Activated gamma-delta T cell (primary cell): ENCODE measurements around the gene KAZN.
"Not testable (repeated sequence)": the region's sequence is repeated elsewhere in the genome, so short reads cannot be mapped to it uniquely, and the experiment has no call there.

Experiments
- DNase-seq: peaks from one replicate; lab custom pipeline; 2025; lab: John Stamatoyannopoulos, UW

Gene KAZN

DNA sequence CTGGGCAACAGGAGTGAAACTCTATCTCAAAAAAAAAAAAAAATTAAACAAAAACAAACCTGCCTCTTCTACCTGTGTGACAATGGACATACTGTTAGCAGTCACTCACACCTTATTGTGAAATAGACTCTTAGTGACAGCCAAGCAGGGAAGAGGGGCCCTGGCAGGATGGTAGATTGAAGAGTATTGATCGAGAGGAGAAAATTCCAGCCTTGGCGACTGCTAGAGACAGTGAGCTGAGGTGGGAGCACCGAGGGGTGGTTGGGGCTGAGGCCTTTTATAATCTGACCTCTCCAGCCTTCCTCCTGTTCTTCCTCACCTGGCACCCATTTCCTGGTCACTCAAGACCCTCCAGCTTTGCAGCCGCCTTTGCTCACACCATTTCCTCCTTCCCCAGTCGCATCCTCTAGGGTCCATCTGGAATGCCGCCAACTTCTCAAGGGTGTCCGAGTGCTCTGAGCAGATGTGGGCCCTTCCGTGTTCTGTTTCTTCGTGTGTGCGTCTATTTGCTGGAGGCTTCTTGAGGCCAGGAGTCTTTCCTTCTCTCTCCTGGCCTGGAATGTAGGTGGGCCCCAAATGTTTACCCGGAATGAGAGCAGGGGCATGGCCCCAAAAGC is 358.2 kb downstream of the KAZN start:
- DNase-seq, result no peak

DNA sequence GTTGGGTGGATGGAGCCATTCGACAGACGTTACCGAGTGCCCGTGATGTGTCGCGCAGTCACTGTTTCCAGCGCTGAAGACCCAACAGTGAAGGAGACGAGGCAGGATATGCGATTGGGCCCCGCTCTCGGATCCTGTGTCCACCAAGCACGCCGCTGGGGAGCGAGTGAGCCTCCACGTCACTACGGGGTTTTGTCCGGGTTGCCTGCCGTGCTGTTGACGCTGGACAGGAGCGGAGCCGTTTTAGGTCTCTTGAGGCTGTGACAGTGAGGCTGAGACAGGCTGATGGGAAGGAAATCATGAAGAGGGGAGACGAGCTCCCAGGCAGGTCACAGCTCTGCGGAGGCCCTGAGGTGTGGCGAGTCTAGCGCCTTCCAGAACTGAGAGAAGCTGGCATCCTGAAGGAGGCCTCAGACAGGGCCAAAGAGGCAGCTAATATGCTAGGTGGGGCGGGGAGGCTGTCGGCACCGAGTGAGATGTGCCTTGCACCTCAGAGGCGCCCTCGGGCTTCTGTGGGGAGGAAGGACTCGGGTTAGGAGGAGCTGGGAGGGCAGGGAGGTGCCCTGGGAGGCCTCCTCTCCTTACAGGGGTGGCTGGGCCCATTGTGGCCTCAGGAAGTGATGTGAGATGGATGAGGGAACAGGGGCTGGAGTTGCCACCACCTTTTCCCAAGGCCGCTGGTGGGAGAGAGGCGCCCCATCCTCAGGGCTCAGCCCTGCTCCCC is 359.1 kb downstream of the KAZN start:
- no peak for DNase-seq

DNA sequence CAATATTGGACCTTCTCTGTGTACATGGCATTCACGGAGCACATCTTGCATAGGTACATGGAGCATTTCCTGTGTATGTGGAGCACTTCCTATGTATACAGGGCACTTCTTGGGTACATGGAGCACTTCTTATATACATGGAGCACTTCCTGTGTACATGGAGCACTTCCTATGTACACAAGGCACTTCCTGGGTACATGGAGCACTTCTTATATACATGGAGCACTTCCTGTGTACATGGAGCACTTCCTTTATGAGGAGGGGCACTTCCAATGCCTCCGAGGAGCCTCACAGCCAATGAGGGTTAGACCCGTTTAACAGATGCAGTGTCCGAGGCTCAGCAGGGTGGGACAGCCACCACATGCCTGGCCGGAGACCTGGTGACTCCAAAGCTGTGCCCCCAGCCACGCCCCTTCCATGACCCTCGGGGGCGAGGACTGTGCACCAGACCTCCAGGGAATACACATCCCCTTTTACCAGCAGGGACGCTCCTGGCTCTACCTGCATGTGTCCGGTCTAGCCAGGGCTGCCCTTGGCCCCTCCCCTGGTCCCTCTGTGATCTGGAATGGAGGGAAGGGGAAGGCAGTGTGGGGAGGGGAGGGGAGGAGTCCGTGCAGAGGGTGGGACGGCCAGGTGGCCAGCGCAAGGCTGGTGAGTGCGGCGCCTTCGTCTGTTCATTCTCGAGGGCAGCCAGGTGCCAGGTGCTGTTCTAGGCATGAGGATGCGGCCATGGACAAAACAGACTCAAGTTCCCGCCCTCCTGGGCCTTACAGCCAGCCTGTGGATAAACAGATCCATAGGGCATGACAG is 360.0 kb downstream of the KAZN start:
- DNase-seq, result no peak

DNA sequence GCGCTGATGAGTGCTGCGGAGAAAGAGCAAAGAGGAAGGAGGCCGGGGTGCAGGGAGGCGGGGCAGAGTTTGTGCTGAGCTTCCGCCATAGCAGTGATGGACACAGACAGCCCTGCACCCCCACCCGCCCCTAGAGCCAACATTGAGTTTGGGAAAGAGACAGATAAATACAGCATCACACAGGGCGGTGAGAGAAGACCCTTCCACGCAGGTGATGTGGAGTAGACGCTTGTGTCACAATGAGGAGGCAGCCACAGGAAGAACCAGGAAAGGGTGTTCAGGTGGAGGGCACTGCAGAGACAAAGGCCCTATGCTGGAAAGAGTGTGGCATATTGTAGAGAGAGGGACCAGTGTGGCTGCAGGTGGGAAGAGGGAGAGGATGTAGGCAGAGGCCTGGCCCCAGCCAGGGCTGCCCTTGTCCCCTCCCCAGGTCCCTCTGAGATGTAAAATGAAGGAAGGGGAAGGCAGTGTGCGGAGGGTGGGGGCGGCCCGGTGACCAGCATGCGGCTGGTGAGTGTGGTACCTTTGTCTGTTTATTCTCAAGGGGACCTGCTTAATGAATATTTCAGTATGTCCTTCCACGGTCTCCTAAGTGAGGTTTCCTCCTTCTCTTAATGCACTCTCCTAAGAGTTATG is 360.7 kb downstream of the KAZN start:
- no peak for DNase-seq

DNA sequence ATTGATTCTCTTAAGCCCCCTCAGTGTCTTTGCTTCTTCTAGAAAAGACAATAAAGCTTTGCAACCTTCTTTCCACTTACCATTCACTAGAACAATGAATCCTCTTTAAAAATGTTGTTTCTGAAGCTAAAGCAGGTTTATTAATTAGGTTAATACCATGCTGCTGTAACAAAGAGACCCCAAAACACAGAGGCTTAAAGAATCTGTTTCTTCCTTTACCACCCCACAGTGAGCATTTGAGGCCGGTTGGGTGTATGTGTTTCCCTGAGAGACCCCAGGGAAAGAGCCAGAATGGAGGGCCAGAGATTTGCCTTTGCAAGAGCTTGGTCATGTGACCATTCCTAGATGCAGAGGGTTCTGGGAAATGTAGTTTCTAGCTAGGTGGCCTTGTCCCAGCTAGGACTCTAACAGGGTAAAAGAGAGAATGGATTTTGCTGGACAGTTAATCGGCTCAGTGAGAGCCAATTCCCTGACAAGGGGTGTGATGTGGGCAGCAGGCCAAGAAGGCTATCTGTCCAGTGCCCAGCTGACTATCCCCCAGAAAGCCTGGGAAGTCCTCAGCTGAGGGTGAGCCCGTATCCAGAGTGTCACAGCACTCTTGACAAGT is 363.3 kb downstream of the KAZN start:
- no peak for DNase-seq

DNA sequence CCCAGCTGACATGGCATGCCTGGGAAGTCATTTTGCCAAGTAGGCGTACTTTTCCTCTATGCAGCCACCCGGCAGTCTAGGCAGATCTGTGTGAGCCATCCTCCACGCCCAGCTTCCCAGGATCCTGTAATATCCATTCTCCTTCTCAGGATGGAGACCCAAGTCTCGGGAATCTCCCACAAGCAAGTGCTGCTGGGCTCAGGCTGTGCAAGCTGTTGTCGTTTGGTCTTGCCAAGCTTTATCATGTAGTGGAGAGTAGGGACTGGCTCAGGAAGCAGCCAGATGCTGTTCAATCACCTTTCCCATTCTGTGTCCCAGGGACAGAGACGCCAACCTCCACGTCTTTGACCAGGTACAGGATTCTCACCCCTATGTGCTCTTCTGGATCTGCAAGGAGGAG is 363.9 kb downstream of the KAZN start:
- DNase-seq, result no peak

DNA sequence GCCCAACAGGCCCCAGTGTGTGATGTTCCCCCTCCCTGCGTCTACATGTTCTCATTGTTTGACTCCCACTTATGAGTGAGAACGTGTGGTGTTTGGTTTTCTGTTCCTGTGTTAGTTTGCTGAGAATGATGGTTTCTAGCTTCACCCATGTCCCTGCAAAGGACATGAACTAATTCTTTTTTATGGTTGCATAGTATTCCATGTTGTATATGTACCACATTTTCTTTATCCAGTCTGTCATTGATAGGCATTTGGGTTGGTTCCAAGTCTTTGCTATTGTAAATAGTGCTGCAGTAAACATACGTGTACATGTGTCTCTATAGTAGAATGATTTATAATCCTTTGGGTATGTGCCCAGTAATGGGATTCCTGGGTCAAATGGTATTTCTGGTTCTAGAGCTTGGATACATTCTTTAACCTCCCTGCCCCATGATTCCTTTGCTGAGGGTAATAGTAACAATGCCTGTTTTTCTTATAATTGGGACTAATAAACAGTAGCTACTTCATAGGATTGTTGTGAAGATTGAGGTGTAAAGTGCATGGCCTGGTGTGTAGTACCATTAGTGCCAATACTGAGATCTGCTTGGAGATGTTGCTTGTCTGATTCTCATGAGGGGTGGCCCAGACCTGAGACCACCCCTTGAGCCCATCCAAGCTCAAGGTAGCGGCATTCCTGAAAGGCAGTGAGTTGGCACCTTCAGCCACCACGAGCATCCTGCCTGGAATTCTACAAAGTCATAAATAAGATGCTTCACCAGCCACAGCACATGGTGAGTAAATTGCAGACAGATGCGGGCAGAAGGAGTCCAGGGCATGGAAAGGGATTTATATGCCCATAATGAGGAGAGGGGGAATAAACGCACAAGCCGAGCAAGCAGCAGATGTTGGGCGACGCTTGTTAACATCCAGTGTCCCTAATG is 365.6 kb downstream of the KAZN start:
- DNase-seq, result not testable (repeated sequence)

DNA sequence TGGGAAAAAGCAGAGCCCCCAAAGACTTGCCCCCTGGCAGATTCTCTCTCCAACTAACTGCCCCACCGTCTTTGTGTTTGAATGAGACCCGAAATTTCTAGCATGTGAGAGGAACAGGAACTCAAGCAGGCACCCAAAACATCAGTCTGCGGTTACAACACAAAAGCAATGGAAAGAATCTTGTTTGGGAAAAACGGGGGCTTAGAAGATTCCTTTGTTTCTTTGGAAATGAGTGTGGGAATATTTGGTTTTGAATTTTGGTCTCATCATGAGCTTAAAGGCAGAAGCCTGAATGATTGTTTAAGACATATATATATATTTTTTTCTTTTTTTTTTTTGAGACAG is 366.2 kb downstream of the KAZN start:
- no peak for DNase-seq

DNA sequence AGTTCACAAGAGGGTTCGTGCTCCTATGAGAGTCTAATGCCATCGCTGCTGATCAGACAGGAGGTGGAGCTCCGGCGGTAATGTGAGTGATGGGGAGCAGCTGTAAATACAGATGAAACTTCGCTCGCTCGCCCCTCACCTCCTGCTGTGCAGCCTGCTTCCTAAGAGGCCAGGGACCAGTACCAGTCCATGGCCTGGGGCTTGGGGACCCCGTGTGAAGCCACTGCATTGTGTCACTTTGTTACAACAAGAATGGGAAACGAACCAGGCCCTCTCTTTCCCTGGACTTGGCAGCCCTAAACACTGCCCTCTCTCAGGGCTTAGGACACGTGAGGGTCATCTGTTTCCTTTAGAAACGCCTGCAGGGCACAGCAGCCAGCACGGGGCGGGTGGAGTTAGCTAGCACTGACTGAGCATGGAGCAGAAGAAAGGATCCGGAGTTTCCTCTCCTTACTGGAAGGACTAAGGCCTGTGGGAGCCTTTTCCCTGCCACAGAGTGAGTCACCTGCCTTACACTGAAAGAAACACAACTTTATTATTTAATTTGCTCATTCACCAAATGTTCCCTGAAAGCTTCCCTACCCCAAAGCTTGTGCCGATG is 369.9 kb downstream of the KAZN start:
- DNase-seq, result no peak

DNA sequence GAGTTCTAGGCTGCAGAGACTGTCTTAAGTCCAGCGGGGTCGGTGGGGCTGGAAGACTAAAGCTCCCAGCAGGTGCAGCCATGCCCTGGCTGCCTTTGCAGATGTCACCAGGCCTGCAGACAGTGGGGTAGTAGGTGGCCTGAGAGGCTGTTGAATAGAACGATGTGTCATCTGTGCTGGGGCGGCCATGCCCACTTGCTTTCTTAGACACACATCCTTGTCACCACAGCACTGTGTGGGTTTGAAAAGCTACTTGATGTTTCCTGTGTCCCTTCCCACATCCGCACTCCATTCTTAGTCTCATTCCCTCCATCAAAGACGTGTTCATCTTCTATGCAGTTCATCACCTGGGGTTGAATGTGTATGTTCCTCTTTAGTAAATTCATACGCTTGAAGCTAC is 370.5 kb downstream of the KAZN start:
- DNase-seq, result no peak

DNA sequence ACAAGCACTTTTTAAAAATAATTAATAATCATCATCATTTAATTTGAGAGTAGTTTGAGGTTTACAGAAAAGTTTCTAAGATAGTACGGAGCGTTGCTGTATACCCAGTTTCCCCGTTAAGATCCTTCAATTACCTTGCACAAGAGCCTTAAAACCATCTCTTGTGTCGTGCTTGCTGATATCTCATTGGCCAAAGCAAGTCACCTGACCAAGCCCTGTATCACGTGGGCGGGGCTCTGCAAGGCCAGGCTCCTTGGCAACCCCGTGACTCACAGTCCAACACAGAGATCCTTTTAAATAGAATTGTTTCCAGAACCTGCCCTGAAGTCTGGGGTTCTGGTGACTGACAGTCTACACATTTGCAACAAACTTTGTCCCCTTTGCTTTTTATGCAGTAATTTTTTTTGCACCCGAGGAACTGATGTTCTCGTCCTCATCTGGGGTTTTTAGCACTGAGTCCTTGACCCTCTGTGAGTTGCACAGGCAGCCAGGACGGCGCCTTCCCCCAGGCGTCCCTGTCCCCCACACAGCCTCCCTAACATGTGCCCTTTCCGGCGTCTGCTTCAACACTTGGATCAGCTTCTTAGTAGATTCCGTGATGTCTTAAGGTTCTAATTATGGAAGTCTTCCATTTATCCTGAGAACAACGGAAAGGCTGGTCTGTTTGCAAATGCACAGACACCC is 371.8 kb downstream of the KAZN start:
- no peak for DNase-seq

DNA sequence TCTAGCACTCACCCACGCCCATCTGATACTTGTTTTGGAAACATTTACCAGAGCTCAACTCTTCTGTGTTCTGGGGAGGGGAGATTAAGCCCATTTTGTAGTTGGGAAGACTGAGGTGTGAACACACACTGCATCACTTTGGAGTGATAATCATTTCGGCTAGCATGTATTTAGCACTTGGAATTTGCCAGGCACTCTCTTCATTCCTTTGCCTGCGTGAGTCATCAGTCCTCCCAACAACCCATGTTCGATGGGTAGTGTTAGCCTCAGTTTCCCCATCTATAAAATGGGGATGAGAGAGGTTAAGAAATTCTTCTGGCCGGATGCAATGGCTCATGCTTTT is 372.3 kb downstream of the KAZN start:
- DNase-seq, result no peak

DNA sequence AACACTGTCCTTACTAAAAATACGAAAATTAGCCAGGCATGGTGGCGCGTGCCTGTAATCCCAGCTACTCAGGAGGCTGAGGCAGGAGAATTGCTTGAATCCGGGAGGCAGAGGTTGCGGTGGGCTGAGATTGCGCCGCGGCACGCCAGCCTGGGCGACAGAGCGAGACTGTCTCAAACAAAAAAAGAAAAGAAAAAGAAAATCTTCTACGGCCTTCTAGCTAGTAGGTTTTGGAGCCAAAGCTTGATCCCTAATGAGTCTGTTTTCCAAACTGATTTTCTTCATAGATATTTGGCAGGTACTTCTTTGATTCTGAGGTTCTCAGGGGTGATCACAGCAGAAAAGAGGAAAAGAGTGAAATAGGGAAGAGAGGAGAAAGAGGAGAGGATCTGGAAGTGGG is 372.7 kb downstream of the KAZN start:
- DNase-seq, result no peak

DNA sequence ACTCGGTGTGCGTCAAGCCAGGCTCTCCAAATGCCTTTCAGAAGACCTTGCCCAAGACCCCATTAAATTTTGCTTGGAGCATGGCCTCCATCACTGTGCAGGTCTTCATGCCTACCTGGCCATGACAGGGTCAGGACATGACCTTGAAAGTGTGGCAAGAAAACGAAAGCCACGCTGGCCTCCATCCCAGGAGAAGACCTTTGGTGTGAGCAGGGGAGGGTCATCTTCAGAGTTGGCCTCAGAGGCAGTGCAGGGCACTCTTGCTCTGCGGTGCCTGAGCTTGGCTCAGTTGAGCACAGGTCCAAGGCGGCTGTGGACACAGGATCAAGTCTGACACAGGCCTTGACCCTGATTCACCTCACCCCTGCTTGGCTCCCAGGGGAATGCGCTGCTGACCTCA is 373.6 kb downstream of the KAZN start:
- no peak for DNase-seq

DNA sequence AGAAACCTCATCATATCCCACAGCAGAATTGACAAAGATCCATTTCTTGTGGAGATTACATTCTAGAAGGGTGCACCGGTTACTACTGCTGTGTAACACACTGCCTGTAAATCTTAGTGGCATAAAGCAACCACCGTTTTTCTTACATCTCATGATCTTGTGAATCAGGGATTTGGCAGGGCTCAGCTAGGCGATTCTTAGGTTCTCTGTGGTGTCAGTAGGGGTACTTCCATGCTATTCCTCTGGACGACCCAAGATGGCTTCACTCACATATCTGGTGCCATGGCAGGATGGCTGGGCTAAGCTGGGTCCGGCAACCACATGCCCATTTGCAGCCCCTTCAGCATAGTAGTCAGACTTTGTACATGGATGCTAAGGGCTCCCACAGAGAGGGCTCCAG is 375.3 kb downstream of the KAZN start:
- DNase-seq, result no peak

DNA sequence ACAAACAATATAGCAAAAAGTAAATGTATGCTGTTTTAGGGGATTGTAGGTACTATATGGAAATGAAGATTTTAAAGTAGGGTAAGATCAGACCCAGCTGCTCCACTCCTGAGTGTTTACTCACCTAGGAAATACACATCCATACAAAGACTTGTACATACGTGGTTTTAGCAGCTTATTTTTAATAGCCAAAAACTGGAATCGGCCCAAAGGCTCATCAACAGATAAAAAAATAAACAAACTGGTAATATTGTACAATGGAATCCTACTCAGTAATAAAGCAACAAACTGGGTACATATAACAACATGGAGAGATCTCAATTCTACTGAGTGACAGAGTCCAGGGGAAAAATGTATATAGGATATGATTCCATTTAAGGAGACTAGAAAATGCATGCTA is 375.9 kb downstream of the KAZN start:
- no peak for DNase-seq

DNA sequence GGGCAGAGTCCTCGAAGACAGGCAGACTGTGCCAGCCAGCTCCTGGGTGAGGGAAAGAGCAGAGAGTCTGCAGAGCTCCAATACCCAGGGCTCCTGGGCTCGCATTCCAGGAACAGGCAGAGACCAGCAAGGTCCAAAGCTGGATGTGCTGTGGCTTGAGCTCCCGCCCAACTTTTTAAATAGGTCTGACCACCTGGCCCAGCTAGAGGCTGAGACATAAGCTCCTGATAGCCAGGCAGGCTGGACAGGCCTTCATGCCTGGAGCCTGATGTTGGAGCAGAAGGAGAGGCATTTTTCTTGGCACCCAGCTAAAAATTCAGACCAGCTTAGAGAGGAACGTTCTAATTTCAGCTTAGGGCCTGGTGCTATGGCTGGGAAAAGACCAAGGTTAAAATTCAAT is 376.6 kb downstream of the KAZN start:
- DNase-seq, result no peak

DNA sequence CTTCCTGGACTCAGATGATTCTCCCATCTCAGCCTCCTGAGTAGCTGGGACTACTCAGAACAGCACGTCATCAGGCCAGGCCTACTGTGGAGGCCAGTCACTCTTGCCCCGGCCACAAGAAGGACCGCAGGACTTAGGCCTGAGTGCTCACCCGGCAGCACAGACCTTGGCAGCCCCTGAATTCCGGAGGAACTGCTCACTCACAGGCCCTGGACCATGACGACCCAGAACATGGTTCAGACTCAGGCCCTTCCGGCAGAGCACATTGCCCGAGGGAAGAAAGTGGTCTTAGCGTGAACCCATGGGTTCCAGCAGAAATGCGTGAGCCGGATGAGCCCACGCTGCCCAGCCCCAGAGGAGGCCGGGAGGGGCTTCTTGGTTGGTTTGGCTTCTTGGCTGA is 377.8 kb downstream of the KAZN start:
- DNase-seq, result no peak

DNA sequence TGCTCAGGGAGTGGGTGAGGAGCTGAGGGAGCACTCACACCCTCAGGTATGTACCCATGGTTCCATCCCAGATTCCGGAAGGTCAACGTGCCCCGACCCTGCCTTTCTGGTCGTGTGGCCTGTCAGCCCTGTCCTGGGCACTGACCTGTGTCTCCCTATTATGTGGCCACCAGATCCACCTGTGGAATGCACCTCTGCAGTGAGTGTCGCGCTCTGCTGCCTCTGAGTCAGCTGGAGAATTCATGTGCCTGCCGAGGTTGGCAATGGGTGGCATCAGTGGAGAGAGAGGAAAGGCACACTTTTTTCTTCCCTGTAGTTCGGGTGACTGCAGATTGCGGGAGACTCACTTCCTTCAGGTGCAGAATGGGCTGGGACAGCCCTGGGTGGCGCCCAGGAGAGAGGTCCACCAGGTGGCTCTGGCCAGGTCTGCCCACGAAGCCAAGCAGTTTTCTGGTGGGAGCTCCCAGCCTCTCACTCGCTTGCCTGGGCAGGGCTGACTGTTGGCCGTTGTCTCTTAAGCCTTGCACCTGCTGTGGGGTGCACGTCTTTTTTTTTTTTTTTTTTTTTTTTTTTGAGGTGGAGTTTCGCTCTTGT is 378.9 kb downstream of the KAZN start:
- no peak for DNase-seq

DNA sequence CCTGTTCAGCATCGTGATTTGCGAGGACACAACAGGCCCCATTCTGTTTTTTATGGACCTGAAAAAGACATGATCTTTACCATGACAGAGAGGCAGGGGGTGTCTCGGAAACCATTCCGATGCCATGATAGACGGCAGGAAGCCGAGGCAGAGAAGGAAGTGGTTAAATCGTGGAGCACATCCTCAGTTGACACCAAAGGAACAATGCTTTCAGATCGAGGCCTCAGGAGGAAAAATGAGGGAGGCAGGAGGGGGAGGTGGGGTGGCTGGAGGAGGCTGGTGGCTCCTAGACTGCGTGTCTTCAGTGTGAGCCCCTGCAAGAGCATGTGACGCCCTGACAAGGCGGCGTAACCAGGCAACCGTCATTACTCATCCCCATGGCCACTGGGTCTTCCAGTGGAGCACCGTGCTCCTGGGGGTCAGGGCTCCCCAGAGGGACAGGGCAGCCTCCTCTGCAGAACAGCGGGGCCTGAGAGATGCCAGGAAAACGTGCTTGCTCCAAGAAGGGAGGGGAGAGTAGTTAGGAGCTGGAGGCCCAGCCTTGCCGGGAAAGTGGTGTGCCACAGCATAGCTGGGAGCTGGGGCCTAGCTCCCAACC is 382.2 kb downstream of the KAZN start:
- DNase-seq, result no peak
